ENCODE results near the gene ADRA2C.

ADRA2C gene

GRCh38 chr4:3748136-3748898 lies 17.9 kb upstream of the ADRA2C start:
- Histone ChIP-seq H3K27ac (no peak overlapping the region), H3K9ac (ENCODE audit: insufficient read length) (no peak overlapping the region), H3K36me3 (ENCODE audit: insufficient read depth, low read length) (no peaks in the 10 kb centered on the region), H3K9me3 (ENCODE audit: low read depth, low read length) (no peaks in the 10 kb centered on the region), H3K4me3 (no peak overlapping the region)
- TF ChIP-seq FOXP2 (optimal IDR thresholded peaks at IDR 0.05; ENCODE audit: control extremely low read depth, extremely low read length, insufficient read depth), result no peak
- TF ChIP-seq POLR2AphosphoS5 (IDR thresholded peaks at IDR 0.05; ENCODE audit: borderline replicate concordance, low read depth, low read length), result no peak
- no peak for TF ChIP-seq EZH2 (IDR thresholded peaks at IDR 0.05)
- DNase-seq (ENCODE audit: low read depth, low spot score), result no peak

GRCh38 chr4:3749081-3749480 lies 17.1 kb upstream of the ADRA2C start:
- TF ChIP-seq POLR2AphosphoS5 (IDR thresholded peaks at IDR 0.05; ENCODE audit: borderline replicate concordance, low read depth, low read length) (no peak), EZH2 (IDR thresholded peaks at IDR 0.05) (no peak), FOXP2 (optimal IDR thresholded peaks at IDR 0.05; ENCODE audit: control extremely low read depth, extremely low read length, insufficient read depth) (no peak)
- DNase-seq (ENCODE audit: low read depth, low spot score), result no peak
- Histone ChIP-seq H3K36me3 (ENCODE audit: insufficient read depth, low read length) (no peaks in the 10 kb centered on the region), H3K9me3 (ENCODE audit: low read depth, low read length) (no peaks in the 10 kb centered on the region), H3K4me3 (no peak overlapping the region), H3K9ac (ENCODE audit: insufficient read length) (no peak overlapping the region), H3K27ac (no peak overlapping the region)

- no peak overlapping the region for H3K27ac ChIP-seq
- no peak overlapping the region for H3K9ac ChIP-seq (ENCODE audit: insufficient read length)
- TF ChIP-seq EZH2 (IDR thresholded peaks at IDR 0.05) (no peak), POLR2AphosphoS5 (IDR thresholded peaks at IDR 0.05; ENCODE audit: borderline replicate concordance, low read depth, low read length) (no peak), FOXP2 (optimal IDR thresholded peaks at IDR 0.05; ENCODE audit: control extremely low read depth, extremely low read length, insufficient read depth) (no peak)
- H3K9me3 ChIP-seq (ENCODE audit: low read depth, low read length), result no peaks in the 10 kb centered on the region
- no peak for DNase-seq (ENCODE audit: low read depth, low spot score)
- no peak overlapping the region for H3K4me3 ChIP-seq
- no peaks in the 10 kb centered on the region for H3K36me3 ChIP-seq (ENCODE audit: insufficient read depth, low read length)
Observed at GRCh38 chr4:3750334-3750733, 15.9 kb upstream of the ADRA2C start.

- no peak overlapping the region for H3K27ac ChIP-seq
- no peaks in the 10 kb centered on the region for H3K36me3 ChIP-seq (ENCODE audit: insufficient read depth, low read length)
- H3K4me3 ChIP-seq, result no peak overlapping the region
- TF ChIP-seq EZH2 (IDR thresholded peaks at IDR 0.05), result no peak
- no peak for TF ChIP-seq POLR2AphosphoS5 (IDR thresholded peaks at IDR 0.05; ENCODE audit: borderline replicate concordance, low read depth, low read length)
- TF ChIP-seq FOXP2 (optimal IDR thresholded peaks at IDR 0.05; ENCODE audit: control extremely low read depth, extremely low read length, insufficient read depth), result no peak
- H3K9me3 ChIP-seq (ENCODE audit: low read depth, low read length), result no peaks in the 10 kb centered on the region
- H3K9ac ChIP-seq (ENCODE audit: insufficient read length), result no peak overlapping the region
- DNase-seq (ENCODE audit: low read depth, low spot score), result no peak
Observed at GRCh38 chr4:3752022-3752421, 14.2 kb upstream of the ADRA2C start.

DNA sequence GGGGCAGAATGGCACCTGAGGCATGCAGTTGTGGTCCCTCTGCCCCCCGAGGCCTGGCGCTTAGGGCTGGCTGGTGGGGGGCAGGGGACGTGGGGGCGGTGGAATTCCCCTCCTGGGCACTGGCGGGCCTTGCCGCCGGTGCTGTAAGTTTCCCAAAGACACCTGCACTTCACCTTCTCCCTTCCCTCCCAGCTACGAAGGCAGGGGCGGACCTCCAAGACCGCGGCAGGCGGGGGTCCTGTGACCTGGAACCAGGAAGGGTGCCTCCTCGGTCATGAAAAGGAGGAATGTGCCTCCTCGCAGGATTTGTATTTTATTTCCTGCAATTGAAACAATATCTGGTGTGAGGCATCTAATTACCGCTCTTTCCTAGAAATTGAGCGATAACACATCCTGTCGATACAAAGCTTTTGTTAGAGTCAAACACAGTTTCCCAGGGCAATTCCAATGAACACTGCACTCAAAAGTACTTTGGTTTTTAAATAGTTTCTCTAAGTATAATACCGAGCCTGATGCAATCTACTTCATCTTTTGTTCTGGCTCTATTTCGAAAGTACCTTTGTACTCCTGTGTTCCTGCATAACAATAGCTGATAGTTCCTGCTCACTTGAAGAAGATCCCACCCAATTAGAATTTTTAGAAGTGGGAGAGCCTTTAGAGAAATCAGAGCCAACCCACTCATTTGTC lies 12.3 kb upstream of the ADRA2C start:
- H3K4me3 ChIP-seq, result no peak overlapping the region
- TF ChIP-seq EZH2 (IDR thresholded peaks at IDR 0.05), result no peak
- H3K27ac ChIP-seq, result no peak overlapping the region
- H3K9me3 ChIP-seq (ENCODE audit: low read depth, low read length), result no peaks in the 10 kb centered on the region
- H3K9ac ChIP-seq (ENCODE audit: insufficient read length), result no peak overlapping the region
- no peaks in the 10 kb centered on the region for H3K36me3 ChIP-seq (ENCODE audit: insufficient read depth, low read length)
- DNase-seq (ENCODE audit: low read depth, low spot score), result no peak

DNA sequence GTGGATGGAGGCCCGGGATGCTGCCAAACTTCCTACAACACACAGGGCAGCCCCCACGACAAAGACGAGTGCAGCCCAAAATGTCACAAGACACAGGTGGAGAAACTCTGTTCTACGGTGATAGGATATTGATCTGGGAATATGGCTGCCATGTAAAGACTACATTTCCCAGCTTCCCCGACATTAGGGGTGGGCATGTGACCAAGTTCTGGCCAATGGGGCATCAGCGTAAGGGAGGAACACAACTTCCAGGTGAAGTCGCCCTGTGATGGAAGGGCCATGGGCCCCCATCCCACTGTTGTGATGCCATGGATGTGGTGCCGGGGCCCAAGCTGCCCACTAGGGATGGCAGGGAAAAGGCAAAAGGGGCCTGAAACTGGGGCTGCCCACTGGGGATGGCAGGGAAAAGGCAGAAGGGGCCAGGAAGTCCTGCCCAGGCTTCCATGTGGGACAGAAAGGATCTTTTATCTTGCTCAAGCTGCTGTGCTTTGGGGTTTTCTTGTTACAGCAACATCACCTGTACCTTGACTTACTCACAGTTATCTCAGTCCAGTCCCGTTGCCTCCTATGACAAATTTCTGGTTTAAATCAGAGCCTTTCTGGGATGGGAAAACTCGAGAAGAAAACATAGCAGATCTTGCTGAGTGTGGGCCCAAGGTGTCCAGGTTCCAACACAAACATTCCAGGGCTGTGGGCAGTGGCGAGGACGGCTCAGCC lies 9.7 kb upstream of the ADRA2C start:
- no peak overlapping the region for H3K27ac ChIP-seq
- no peak for DNase-seq (ENCODE audit: low read depth, low spot score)
- H3K9ac ChIP-seq (ENCODE audit: insufficient read length), result no peak overlapping the region
- no peaks in the 10 kb centered on the region for H3K36me3 ChIP-seq (ENCODE audit: insufficient read depth, low read length)
- H3K4me3 ChIP-seq, result no peak overlapping the region
- no peaks in the 10 kb centered on the region for H3K9me3 ChIP-seq (ENCODE audit: low read depth, low read length)
- TF ChIP-seq FOXP2 (optimal IDR thresholded peaks at IDR 0.05; ENCODE audit: control extremely low read depth, extremely low read length, insufficient read depth) (no peak), EZH2 (IDR thresholded peaks at IDR 0.05) (no peak), POLR2AphosphoS5 (IDR thresholded peaks at IDR 0.05; ENCODE audit: borderline replicate concordance, low read depth, low read length) (no peak)

GRCh38 chr4:3759236-3759635 lies 6.9 kb upstream of the ADRA2C start:
- H3K9ac ChIP-seq (ENCODE audit: insufficient read length), result no peak overlapping the region
- no peak overlapping the region for H3K4me3 ChIP-seq
- DNase-seq (ENCODE audit: low read depth, low spot score), result no peak
- TF ChIP-seq FOXP2 (optimal IDR thresholded peaks at IDR 0.05; ENCODE audit: control extremely low read depth, extremely low read length, insufficient read depth) (no peak), POLR2AphosphoS5 (IDR thresholded peaks at IDR 0.05; ENCODE audit: borderline replicate concordance, low read depth, low read length) (no peak), EZH2 (IDR thresholded peaks at IDR 0.05) (no peak)
- H3K9me3 ChIP-seq (ENCODE audit: low read depth, low read length), result no peaks in the 10 kb centered on the region
- no peaks in the 10 kb centered on the region for H3K36me3 ChIP-seq (ENCODE audit: insufficient read depth, low read length)
- H3K27ac ChIP-seq, result no peak overlapping the region

- Histone ChIP-seq H3K4me3 (no peak overlapping the region), H3K27ac (no peak overlapping the region), H3K9ac (ENCODE audit: insufficient read length) (no peak overlapping the region), H3K9me3 (ENCODE audit: low read depth, low read length) (no peaks in the 10 kb centered on the region), H3K36me3 (ENCODE audit: insufficient read depth, low read length) (no peaks in the 10 kb centered on the region)
- TF ChIP-seq FOXP2 (optimal IDR thresholded peaks at IDR 0.05; ENCODE audit: control extremely low read depth, extremely low read length, insufficient read depth) (no peak), EZH2 (IDR thresholded peaks at IDR 0.05) (no peak), POLR2AphosphoS5 (IDR thresholded peaks at IDR 0.05; ENCODE audit: borderline replicate concordance, low read depth, low read length) (no peak)
- no peak for DNase-seq (ENCODE audit: low read depth, low spot score)
Observed at GRCh38 chr4:3760346-3760745, 5.8 kb upstream of the ADRA2C start.
